HG02610 (cell line): ENCODE measurements around the gene CRY1.
"Not testable (repeated sequence)": the region's sequence is repeated elsewhere in the genome, so short reads cannot be mapped to it uniquely, and the experiment has no call there.

Experiments
- ATAC-seq: cut with Tn5 transposase; IDR thresholded peaks from one replicate; pipeline ENCODE4 v1.9.1; 2021; ENCODE audit warnings: mild to moderate bottlenecking, moderate library complexity; ENCODE audit not compliant: unreplicated experiment

The CRY1 gene

DNA sequence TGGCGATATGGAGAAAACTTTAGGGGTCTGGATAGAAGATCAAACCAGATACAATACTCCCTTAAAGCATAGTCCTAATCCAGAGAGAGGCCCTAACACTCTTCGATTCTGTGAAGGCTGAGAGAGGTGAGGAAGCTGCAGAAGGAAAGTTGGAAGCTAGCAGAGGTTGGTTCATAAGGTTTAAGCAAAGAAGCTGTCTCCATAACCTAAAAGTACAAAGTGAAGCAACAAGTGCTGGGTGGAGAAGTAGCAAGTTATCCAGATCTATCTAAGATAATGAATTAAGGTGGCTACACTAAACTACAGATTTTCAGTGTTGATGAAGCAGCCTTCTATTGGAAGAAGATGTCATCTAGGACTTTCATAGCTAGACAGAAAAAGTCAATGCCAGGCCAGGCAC is 81.8 kb downstream of the CRY1 start:
- no peak for ATAC-seq

GRCh38 chr12:107007411-107007810 is 85.9 kb downstream of the CRY1 start:
- ATAC-seq = no peak

GRCh38 chr12:107002665-107003064 is 90.7 kb downstream of the CRY1 start:
- not testable (repeated sequence) for ATAC-seq

DNA sequence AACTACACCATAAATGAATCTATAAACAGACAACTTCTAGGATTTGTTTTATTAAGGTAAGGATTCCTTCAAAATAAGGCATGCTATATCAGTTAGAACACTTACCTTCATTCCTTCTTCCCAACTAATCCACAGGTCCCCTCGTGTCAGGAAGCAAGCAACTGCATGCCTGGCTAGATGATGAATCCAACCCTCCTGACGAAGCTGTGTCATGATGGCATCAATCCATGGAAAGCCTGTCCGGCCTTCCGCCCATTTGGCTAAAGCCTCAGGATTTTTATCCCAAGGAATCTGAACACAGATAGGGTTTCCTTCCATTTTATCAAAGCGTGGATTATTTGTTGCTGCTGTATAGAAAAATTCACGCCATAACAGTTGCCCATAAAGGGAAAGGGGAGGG is 93.9 kb downstream of the CRY1 start:
- no peak for ATAC-seq

GRCh38 chr12:106997916-106998315 is 95.4 kb downstream of the CRY1 start:
- no peak for ATAC-seq

DNA sequence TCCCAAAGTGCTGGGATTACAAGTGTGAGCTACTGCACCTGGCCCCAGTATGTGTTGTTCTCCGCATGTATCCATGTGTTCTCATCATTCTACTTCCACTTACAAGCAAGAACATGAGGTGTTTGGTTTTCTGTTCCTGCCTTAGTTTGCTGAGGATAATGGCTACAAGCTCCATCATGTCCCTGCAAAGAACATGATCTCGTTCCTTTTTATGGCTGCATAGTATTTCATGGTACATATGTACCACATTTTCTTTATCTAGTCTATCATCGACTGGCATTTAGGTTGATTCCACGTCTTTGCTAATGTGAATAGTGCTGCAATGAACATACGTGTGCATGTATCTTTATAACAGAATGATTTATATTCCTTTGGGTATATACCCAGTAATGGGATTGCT is 97.2 kb downstream of the CRY1 start:
- ATAC-seq = not testable (repeated sequence)

DNA sequence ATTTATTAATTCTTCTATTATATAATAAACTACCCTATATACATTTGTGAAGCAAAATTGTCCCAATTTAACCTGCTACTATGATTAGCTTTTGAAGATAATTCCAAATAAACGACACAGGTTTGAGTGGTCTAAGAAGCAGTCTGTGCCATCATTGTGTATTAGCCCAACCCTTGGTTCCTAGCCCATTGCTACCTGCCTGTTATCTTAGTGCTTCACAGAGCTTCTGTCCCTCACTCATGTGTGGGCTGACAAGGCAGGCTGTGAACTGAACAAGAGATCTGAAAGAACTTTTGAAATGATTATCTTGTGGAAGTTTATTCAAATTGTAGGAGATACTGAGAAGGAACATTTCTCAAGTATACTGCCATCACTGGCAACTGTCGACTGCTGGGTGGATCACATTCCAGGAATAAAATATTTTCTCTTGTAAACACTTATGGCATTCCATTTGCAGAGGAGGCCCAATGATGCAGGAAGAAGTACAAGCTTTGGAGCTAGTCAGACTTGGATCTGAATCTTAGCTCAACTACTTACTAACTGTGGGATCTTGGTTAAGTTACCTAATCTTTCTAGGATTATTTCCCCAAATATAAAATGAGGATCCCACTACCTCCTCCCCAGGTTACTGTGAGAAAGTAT is 98.6 kb downstream of the CRY1 start:
- ATAC-seq = no peak

- ATAC-seq = no peak
Observed at GRCh38 chr12:106987846-106988245, 105.5 kb downstream of the CRY1 start.

DNA sequence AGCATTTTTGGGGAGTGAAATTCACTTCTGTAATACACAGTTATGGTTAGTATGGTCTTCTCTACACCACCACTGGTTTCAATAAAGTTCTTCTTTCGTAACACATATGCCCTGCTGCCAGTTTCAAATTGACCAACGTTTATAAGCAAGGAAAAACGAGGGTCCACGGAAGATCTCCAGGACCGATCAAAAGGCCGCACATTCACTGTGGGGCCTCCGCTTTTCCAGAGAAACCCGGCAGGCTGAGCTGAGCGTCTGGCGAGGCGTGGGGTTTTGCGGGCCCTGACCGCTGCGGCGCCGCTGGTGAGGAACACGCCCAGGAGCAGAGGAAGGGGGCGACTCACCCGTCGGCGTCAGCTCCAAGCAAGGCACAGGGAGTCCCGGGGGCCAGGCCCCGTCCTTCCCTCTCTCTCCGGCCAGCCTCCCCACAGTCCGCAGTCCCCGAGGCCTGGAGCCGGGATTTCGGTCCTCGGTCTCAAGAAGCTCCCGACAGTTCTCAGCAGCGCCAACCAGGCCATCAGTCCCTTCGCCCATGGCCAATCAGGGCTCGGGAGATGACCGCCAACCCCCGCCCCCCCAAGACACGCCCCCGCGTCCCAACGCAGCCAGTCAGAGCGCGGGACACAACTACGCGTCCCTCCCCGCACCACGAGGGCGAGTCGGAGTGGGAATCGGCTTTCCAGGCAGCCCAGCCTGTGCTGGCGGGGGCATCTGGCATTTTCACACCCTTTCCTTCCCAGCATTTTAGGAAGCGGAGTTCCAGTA is 106.5 kb downstream of the CRY1 start, which contains the start of gene MTERF2:
MTERF2 (minus strand) TSS at position 522 of the 765 bp plus-strand sequence. CDS start 8,432 bp downstream, outside the sequence.
- ATAC-seq = peak; percentile 92

DNA sequence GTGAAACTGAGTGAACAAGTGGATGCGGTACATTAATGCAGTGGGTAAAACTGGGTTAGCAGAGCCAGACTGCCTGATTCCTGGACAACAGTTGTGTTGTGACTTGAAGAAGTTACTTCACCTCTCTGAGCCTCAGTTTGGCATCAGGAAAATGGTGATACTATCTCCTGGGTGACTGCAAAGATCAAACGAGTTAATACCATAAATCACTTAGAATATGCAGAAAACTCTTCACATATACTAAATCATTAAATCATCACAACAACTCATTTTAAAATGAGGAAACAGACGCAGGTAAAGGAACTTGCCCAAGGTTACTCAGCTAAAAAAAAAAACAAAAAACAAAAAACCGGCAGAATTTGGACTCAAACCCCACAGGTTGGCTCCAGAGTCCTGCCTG is 107.2 kb downstream of the CRY1 start:
- no peak for ATAC-seq

DNA sequence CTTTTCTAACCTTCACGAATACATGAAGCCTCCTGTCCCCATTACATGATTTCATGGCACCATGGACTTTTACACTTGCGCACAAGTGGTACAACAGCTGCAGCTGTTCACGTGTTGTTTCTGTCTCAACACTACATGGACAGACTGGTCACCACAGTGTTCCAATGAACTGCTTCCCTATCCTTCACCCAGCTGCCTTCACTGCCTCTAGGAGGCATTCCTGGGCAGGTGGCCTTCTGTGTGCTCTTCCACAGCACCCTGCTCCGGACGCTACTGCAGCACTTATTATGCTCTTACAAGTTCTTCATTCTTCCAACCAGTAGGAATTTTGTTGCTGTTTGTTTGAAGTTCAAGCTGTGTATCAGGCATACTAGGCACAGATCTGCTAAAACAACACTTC is 107.9 kb downstream of the CRY1 start:
- no peak for ATAC-seq

GRCh38 chr12:106984588-106985137 is 108.7 kb downstream of the CRY1 start:
- no peak for ATAC-seq

- no peak for ATAC-seq
Observed at GRCh38 chr12:106982229-106982628, 111.1 kb downstream of the CRY1 start.

DNA sequence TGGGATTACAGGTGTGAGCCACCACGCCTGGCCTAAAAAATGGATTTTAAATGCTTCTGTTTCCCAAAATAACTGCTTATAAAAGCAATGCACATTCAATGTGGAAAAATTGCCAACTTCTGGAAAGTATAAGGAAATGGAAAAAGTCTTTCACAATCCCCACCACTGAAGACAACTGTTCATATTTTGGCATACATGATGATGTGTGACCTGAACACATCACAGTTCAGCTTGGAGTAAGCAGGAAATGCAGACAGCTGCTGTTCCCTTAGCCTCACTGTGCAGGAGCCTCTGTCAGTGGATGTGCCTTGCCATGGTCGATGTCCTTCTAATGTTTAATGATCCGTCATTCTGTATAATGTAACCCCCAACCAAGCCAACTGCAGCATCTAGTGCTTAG is 111.6 kb downstream of the CRY1 start:
- ATAC-seq = no peak

- no peak for ATAC-seq
Observed at GRCh38 chr12:106980944-106981343, 112.4 kb downstream of the CRY1 start.

GRCh38 chr12:106978035-106978800 is 115.1 kb downstream of the CRY1 start:
- no peak for ATAC-seq

DNA sequence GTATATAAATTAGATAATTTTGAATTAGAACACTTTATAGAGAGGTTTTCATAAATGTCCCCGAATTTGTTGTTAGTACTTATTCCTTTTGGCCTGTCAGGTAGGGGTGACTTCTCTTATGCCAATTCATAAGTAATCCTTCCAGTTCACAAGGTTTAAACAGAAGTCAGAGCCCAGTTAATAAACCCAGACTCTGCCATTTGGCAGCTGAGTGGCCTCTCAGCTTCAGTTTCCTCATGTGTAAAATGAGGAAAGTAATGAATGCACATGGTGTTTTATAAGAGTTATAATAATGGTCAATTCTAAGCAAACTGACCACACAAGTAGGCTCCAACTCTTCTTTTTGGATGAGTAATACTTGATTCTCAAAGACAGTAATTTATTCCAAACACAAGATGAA is 116.7 kb downstream of the CRY1 start:
- no peak for ATAC-seq

DNA sequence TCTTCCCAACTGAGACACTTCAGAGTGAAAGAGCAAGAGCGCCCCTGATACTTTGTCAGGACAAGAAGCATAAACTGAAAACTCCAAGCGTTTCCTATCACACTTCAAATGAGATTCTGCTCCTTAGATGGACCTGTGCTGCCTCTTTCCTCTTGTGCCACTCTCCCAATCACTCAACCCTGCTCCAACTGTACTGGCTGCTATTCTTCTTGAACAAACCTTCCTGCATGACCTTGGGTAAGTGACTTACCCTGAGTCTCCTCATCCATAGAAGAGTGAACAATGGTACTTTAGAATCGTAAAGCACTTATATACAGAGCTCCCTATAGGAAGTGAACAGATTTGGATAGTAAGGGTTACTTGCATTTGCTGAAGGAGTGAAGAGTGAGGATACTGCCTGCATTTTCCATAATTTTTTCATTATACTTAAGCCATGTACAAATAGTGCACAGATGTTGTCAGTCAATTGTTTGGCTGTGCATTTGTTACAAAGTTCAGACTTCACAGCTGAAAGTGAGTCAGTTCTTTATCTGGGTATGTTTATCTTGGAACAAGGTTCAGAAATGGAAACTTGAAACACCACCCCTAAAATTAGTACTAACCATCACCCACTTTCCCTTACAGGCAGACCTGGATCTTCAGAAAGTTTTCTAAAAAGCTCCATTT is 117.2 kb downstream of the CRY1 start:
- ATAC-seq = no peak

GRCh38 chr12:106975098-106975497 is 118.3 kb downstream of the CRY1 start:
- ATAC-seq = no peak

- peak; percentile 59 for ATAC-seq
Observed at GRCh38 chr12:106974511-106974910, 118.8 kb downstream of the CRY1 start.

DNA sequence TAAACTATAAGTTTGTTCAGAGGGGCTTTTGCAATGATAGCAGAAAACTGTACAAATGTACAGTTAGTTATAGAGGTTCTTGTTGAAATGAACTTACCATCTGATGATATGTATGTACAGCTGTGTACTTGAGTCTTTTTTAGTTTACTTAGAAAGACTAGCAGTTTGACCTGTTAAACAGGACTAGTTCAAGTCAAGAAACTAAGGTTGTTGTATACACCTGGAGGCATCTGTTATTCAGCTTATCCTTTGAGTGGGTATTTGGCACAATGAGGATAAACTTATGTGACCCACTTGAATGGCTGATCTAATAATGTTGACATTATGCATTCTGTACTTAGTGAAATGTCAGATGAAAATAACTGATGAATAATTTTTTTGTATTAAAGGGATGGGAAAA is 119.8 kb downstream of the CRY1 start:
- ATAC-seq = no peak
